Measurements from ENCODE around the gene DEK. TPM values are rescaled to one million over a fixed set of nuclear protein-coding genes. Genes with fewer than 3 reads are reported as not detected.

The DEK gene
- total RNA-seq = 44.0 and 44.6 TPM in 2 replicates

GRCh38 chr6:18264219-18264922 lies at the start of gene DEK:
Gene DEK, minus strand, starts transcription at chr6:18264530. Its CDS starts 543 bp downstream, at chr6:18263987.

Other genes with a start within 250 kb of the DEK start
- 1.5 and 1.6 TPM in 2 replicates for gene NHLRC1, start 141.9 kb downstream of the DEK start, total RNA-seq
- 4.9 and 6.8 TPM in 2 replicates for gene TPMT, start 109.5 kb downstream of the DEK start, total RNA-seq
- 5.6 and 19.7 TPM in 2 replicates for gene KDM1B, start 109.1 kb downstream of the DEK start, total RNA-seq
- gene RNF144B, start 122.8 kb upstream of the DEK start, total RNA-seq = 0.12 and 0.68 TPM in 2 replicates